Measurements from ENCODE around the gene MDFIC.

Gene MDFIC

GRCh38 chr7:114997487-114998404 lies 75.9 kb downstream of the MDFIC start:
- no peak for DNase-seq (ENCODE audit: low read depth)

- DNase-seq (ENCODE audit: low read depth): no peak
These were observed 82.2 kb downstream of the MDFIC start for GRCh38 chr7:115004121-115004520.

GRCh38 chr7:115005251-115005650 lies 83.4 kb downstream of the MDFIC start:
- DNase-seq (ENCODE audit: low read depth): no peak

GRCh38 chr7:115005953-115006352 lies 84.1 kb downstream of the MDFIC start:
- no peak for DNase-seq (ENCODE audit: low read depth)

- no peak for DNase-seq (ENCODE audit: low read depth)
These were observed 85.9 kb downstream of the MDFIC start for GRCh38 chr7:115007751-115008150.

GRCh38 chr7:115008465-115009114 lies 86.7 kb downstream of the MDFIC start:
- no peak for DNase-seq (ENCODE audit: low read depth)

- no peak for DNase-seq (ENCODE audit: low read depth)
These were observed 87.2 kb downstream of the MDFIC start for GRCh38 chr7:115009139-115009538.

GRCh38 chr7:115009736-115010440 lies 88.0 kb downstream of the MDFIC start:
- no peak for DNase-seq (ENCODE audit: low read depth)

GRCh38 chr7:115010441-115010820 lies 88.5 kb downstream of the MDFIC start:
- DNase-seq (ENCODE audit: low read depth): no peak

GRCh38 chr7:115013886-115014285 lies 92.0 kb downstream of the MDFIC start:
- DNase-seq (ENCODE audit: low read depth): no peak

- no peak for DNase-seq (ENCODE audit: low read depth)
These were observed 92.9 kb downstream of the MDFIC start for GRCh38 chr7:115014794-115015193.

- DNase-seq (ENCODE audit: low read depth): no peak
These were observed 93.7 kb downstream of the MDFIC start for GRCh38 chr7:115015619-115016018.

GRCh38 chr7:115019882-115020605 lies 98.2 kb downstream of the MDFIC start:
- DNase-seq (ENCODE audit: low read depth): no peak

GRCh38 chr7:115023219-115023618 lies 101.3 kb downstream of the MDFIC start:
- DNase-seq (ENCODE audit: low read depth): no peak

- no peak for DNase-seq (ENCODE audit: low read depth)
These were observed 102.4 kb downstream of the MDFIC start for GRCh38 chr7:115024276-115024675.

- no peak for DNase-seq (ENCODE audit: low read depth)
These were observed 111.1 kb downstream of the MDFIC start for GRCh38 chr7:115032715-115033703.

GRCh38 chr7:115033917-115034459 lies 112.1 kb downstream of the MDFIC start:
- no peak for DNase-seq (ENCODE audit: low read depth)

GRCh38 chr7:115034515-115034914 lies 112.6 kb downstream of the MDFIC start:
- no peak for DNase-seq (ENCODE audit: low read depth)

- no peak for DNase-seq (ENCODE audit: low read depth)
These were observed 115.4 kb downstream of the MDFIC start for GRCh38 chr7:115037128-115037802.

- no peak for DNase-seq (ENCODE audit: low read depth)
These were observed 116.3 kb downstream of the MDFIC start for GRCh38 chr7:115038158-115038557.
